Measurements from ENCODE around the gene PPRC1. TPM values are rescaled to one million over a fixed set of nuclear protein-coding genes. Genes with fewer than 3 reads are reported as not detected.

PPRC1 gene
- total and polyA plus RNA-seq, 2 donors (not counting 3 experiments of a cell fraction or from before 2014, with no cell fraction given), result 27.0 to 49.9 TPM

GRCh38 chr10:102139281-102140110, 6.7 kb downstream of the PPRC1 start:
- Histone ChIP-seq H3K79me2 (ENCODE audit: control insufficient read depth, insufficient read depth, low read length) (peaks cover 79% of the 10 kb centered on the region), H2AFZ (ENCODE audit: low read depth, low read length) (no peak overlapping the region), H3K9me3 (replicated peaks; ENCODE audit: control insufficient read depth, insufficient read depth, low read length) (no peaks in the 10 kb centered on the region), H3K27ac (ENCODE audit: insufficient read depth, low read depth, low read length) (no peak overlapping the region), H3K4me3 (replicated peaks in 1 of 3; ENCODE audit: insufficient read depth in 1 of 3, low read depth in 1 of 3, low read length in 3 of 3) (no peak overlapping the region), H3K9me1 (replicated peaks; ENCODE audit: control insufficient read depth, extremely low read depth, insufficient read depth, low read length) (no peaks in the 10 kb centered on the region), H3K9ac (replicated peaks; ENCODE audit: extremely low read depth, insufficient read depth, low read length) (no peak overlapping the region), H3K27me3 (ENCODE audit: control insufficient read depth in 2 of 2, insufficient read depth in 2 of 2, low read length in 2 of 2) (no peaks in the 10 kb centered on the region), H3K4me1 (ENCODE audit: control insufficient read depth, extremely low read depth, insufficient read depth, low read length) (peaks cover 12% of the 10 kb centered on the region), H3K4me2 (ENCODE audit: insufficient read depth, low read length) (no peak overlapping the region), H3K36me3 (ENCODE audit: control insufficient read depth in 2 of 2, extremely low read depth in 1 of 2, insufficient read depth in 2 of 2, low read length in 2 of 2) (peaks cover 28 to 51% of the 10 kb centered on the region in 2 experiments), H4K20me1 (replicated peaks; ENCODE audit: control insufficient read depth, extremely low read depth, insufficient read depth, low read length) (peaks cover 2% of the 10 kb centered on the region)
- BruUV-seq (replicated peaks), result no TSS peak
- POLR2A ChIA-PET, result no interaction called here
- TF ChIP-seq MAX (IDR thresholded peaks at IDR 0.05; ENCODE audit: insufficient read depth, insufficient read length), result no peak
- TF ChIP-seq POLR2A (IDR thresholded peaks at IDR 0.05; ENCODE audit: low read depth, low read length), result no peak
- TF ChIP-seq MYC (IDR thresholded peaks at IDR 0.05; ENCODE audit: low read depth, low read length), result no peak
- DNase-seq (ENCODE audit: low read depth, low spot score) (no peak), FAIRE-seq (no peak)
- CTCF ChIA-PET, result no interaction called here
- intact Hi-C loops (cut with micrococcal nuclease) (no loop called here), dilution Hi-C loops (cut with MboI; ENCODE audit: extremely low pct_ligation_motif_present, low sequenced_read_pairs) (no loop called here)

- Histone ChIP-seq H2AFZ (ENCODE audit: low read depth, low read length) (no peak overlapping the region), H3K9me1 (replicated peaks; ENCODE audit: control insufficient read depth, extremely low read depth, insufficient read depth, low read length) (no peaks in the 10 kb centered on the region), H3K27ac (ENCODE audit: insufficient read depth, low read depth, low read length) (no peak overlapping the region), H3K79me2 (ENCODE audit: control insufficient read depth, insufficient read depth, low read length) (peaks cover 72% of the 10 kb centered on the region), H3K4me2 (ENCODE audit: insufficient read depth, low read length) (no peak overlapping the region), H3K27me3 (ENCODE audit: control insufficient read depth in 2 of 2, insufficient read depth in 2 of 2, low read length in 2 of 2) (no peaks in the 10 kb centered on the region), H4K20me1 (replicated peaks; ENCODE audit: control insufficient read depth, extremely low read depth, insufficient read depth, low read length) (no peaks in the 10 kb centered on the region), H3K4me3 (replicated peaks in 1 of 3; ENCODE audit: insufficient read depth in 1 of 3, low read depth in 1 of 3, low read length in 3 of 3) (no peak overlapping the region), H3K4me1 (ENCODE audit: control insufficient read depth, extremely low read depth, insufficient read depth, low read length) (peaks cover 6% of the 10 kb centered on the region), H3K9ac (replicated peaks; ENCODE audit: extremely low read depth, insufficient read depth, low read length) (no peak overlapping the region), H3K9me3 (replicated peaks; ENCODE audit: control insufficient read depth, insufficient read depth, low read length) (no peaks in the 10 kb centered on the region), H3K36me3 (ENCODE audit: control insufficient read depth in 2 of 2, extremely low read depth in 1 of 2, insufficient read depth in 2 of 2, low read length in 2 of 2) (peaks cover 29 to 54% of the 10 kb centered on the region in 2 experiments)
- TF ChIP-seq JUN (IDR thresholded peaks at IDR 0.05; ENCODE audit: borderline replicate concordance, insufficient read depth, insufficient read length, low read depth), result no peak
- TF ChIP-seq POLR2A (IDR thresholded peaks at IDR 0.05; ENCODE audit: low read depth, low read length), result no peak
- TF ChIP-seq MYC (IDR thresholded peaks at IDR 0.05; ENCODE audit: low read depth, low read length), result no peak
- TF ChIP-seq EZH2 (IDR thresholded peaks at IDR 0.05; ENCODE audit: borderline replicate concordance, low read depth, low read length, severe bottlenecking), result no peak
- no peak for TF ChIP-seq CTCF (IDR thresholded peaks at IDR 0.05; ENCODE audit: extremely low read depth in 1 of 2, insufficient read depth in 1 of 2, low read depth in 1 of 2, low read length in 2 of 2)
- no peak for TF ChIP-seq MAX (IDR thresholded peaks at IDR 0.05; ENCODE audit: insufficient read depth, insufficient read length)
- TF ChIP-seq GATA2 (IDR thresholded peaks at IDR 0.05; ENCODE audit: insufficient read depth, insufficient read length, low read depth, low read length), result no peak
- TF ChIP-seq FOS (IDR thresholded peaks at IDR 0.05; ENCODE audit: borderline replicate concordance, insufficient read depth, low read length), result no peak
- no peak for TF ChIP-seq POLR2AphosphoS5 (IDR thresholded peaks at IDR 0.05; ENCODE audit: insufficient read depth, low read depth, low read length)
- intact Hi-C loops (cut with micrococcal nuclease) (no loop called here), dilution Hi-C loops (cut with MboI; ENCODE audit: extremely low pct_ligation_motif_present, low sequenced_read_pairs) (no loop called here)
- no peak for FAIRE-seq
- TSS peak; percentile 6 for BruUV-seq (replicated peaks)
- ChIA-PET CTCF (no interaction called here), POLR2A (no interaction called here)
- no peak for DNase-seq (ENCODE audit: low read depth, low spot score)
These were observed 7.4 kb downstream of the PPRC1 start for GRCh38 chr10:102140218-102140617.

All from endothelial cell of umbilical vein (primary cell).